Dendritic cell treated with granulocyte-macrophage colony-stimulating factor and Interleukin-4, amounts not matched to agents 40 ng/mL and 50 ng/mL, for 4 days (primary cell): ENCODE measurements around the gene WRNIP1.

ENCODE experiments used
- H3K27ac Mint-ChIP-seq: one replicate; pipeline ENCODE4 v1.8.0; 2022; ENCODE audit warnings: mild to moderate bottlenecking, mixed read lengths
- H3K27me3 Mint-ChIP-seq: one replicate; pipeline ENCODE4 v1.8.0; 2022; ENCODE audit warnings: mild to moderate bottlenecking, mixed read lengths
- H3K36me3 Mint-ChIP-seq: one replicate; pipeline ENCODE4 v1.8.0; 2022; ENCODE audit warnings: low read depth, mixed read lengths
- H3K4me1 Mint-ChIP-seq: one replicate; pipeline ENCODE4 v1.8.0; 2022; ENCODE audit warnings: low read depth, mixed read lengths
- H3K4me3 Mint-ChIP-seq: one replicate; pipeline ENCODE4 v1.8.0; 2022; ENCODE audit warnings: mild to moderate bottlenecking, moderate library complexity, mixed read lengths
- H3K9me3 Mint-ChIP-seq: one replicate; pipeline ENCODE4 v1.8.0; 2022; ENCODE audit warnings: mixed read lengths
- intact Hi-C: fragments of 100-400 bp; cut with micrococcal nuclease; formaldehyde crosslinking; loops from one replicate; pipeline ENCODE4 v1.15.0; 2022

The WRNIP1 gene

GRCh38 chr6:2733324-2733723, 31.9 kb upstream of the WRNIP1 start:
- H3K36me3 Mint-ChIP-seq: no peaks in the 10 kb centered on the region
- H3K4me3 Mint-ChIP-seq: no peak overlapping the region
- H3K4me1 Mint-ChIP-seq: peaks cover 33% of the 10 kb centered on the region
- no peaks in the 10 kb centered on the region for H3K9me3 Mint-ChIP-seq
- intact Hi-C loops: no loop called here
- H3K27me3 Mint-ChIP-seq: peaks cover 5% of the 10 kb centered on the region
- peak overlapping the region; percentile 85 for H3K27ac Mint-ChIP-seq

- H3K4me3 Mint-ChIP-seq: no peak overlapping the region
- H3K9me3 Mint-ChIP-seq: no peaks in the 10 kb centered on the region
- peaks cover 2% of the 10 kb centered on the region for H3K27me3 Mint-ChIP-seq
- H3K27ac Mint-ChIP-seq: peak overlapping the region; percentile 85
- H3K36me3 Mint-ChIP-seq: no peaks in the 10 kb centered on the region
- intact Hi-C loops: no loop called here
- H3K4me1 Mint-ChIP-seq: peaks cover 27% of the 10 kb centered on the region
Observed at GRCh38 chr6:2733736-2734480, 31.3 kb upstream of the WRNIP1 start.

GRCh38 chr6:2734488-2735166, 30.6 kb upstream of the WRNIP1 start:
- intact Hi-C loops: no loop called here
- Mint-ChIP-seq H3K27ac (peak overlapping the region; percentile 85), H3K4me3 (no peak overlapping the region), H3K9me3 (no peaks in the 10 kb centered on the region), H3K4me1 (peaks cover 23% of the 10 kb centered on the region), H3K27me3 (no peaks in the 10 kb centered on the region), H3K36me3 (no peaks in the 10 kb centered on the region)

- Mint-ChIP-seq H3K36me3 (no peaks in the 10 kb centered on the region), H3K4me1 (peaks cover 28% of the 10 kb centered on the region), H3K27ac (no peak overlapping the region), H3K4me3 (no peak overlapping the region), H3K9me3 (no peaks in the 10 kb centered on the region), H3K27me3 (no peaks in the 10 kb centered on the region)
- intact Hi-C loops: loop anchor here (1.0 kb wide), 1 partner anchor 12 kb away; the partner anchor contains the start of gene MYLK4
Observed at GRCh38 chr6:2737885-2738284, 27.3 kb upstream of the WRNIP1 start.

DNA sequence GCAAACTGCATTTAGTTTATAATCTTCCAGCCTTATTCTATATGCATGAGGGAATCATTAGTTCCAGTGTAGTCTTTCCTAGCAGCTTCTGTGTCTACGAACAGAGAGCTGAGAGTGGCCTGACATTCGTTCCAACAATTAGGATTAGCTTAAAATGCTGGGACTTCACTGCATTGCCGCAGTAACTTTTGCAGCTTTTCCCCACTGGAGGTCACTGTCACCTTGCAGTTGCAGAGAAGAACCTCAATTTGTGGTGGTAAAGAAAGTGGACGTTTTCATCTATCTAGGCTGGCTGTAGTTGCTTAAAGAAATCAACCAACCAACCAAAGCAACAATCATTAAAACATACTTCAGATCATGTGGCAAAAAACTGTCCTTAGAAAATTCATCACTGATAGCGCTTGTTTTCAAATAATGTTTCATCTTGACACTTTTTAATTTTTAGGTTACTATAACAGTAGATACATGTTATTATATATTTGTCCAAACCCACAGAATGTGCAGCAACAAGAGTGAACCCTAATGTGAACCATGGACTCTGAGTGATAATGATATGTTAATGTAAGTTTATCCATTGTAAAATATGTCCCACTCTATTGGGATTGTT, 26.7 kb upstream of the WRNIP1 start:
- no peaks in the 10 kb centered on the region for H3K9me3 Mint-ChIP-seq
- no peaks in the 10 kb centered on the region for H3K36me3 Mint-ChIP-seq
- H3K27me3 Mint-ChIP-seq: no peaks in the 10 kb centered on the region
- no peak overlapping the region for H3K27ac Mint-ChIP-seq
- H3K4me3 Mint-ChIP-seq: no peak overlapping the region
- intact Hi-C loops: loop anchor here (1.0 kb wide), 1 partner anchor 12 kb away; the partner anchor contains the start of gene MYLK4
- H3K4me1 Mint-ChIP-seq: peaks cover 22% of the 10 kb centered on the region

- no peak overlapping the region for H3K4me3 Mint-ChIP-seq
- H3K36me3 Mint-ChIP-seq: no peaks in the 10 kb centered on the region
- H3K27me3 Mint-ChIP-seq: no peaks in the 10 kb centered on the region
- no peaks in the 10 kb centered on the region for H3K9me3 Mint-ChIP-seq
- H3K27ac Mint-ChIP-seq: no peak overlapping the region
- intact Hi-C loops: no loop called here
- peaks cover 14% of the 10 kb centered on the region for H3K4me1 Mint-ChIP-seq
Observed at GRCh38 chr6:2739335-2739734, 25.9 kb upstream of the WRNIP1 start.

- no peaks in the 10 kb centered on the region for H3K27me3 Mint-ChIP-seq
- no peak overlapping the region for H3K4me3 Mint-ChIP-seq
- H3K9me3 Mint-ChIP-seq: no peaks in the 10 kb centered on the region
- intact Hi-C loops: no loop called here
- no peak overlapping the region for H3K27ac Mint-ChIP-seq
- H3K36me3 Mint-ChIP-seq: no peaks in the 10 kb centered on the region
- peaks cover 14% of the 10 kb centered on the region for H3K4me1 Mint-ChIP-seq
Observed at GRCh38 chr6:2740581-2740980, 24.6 kb upstream of the WRNIP1 start.

GRCh38 chr6:2741756-2742155, 23.4 kb upstream of the WRNIP1 start:
- Mint-ChIP-seq H3K4me1 (peaks cover 14% of the 10 kb centered on the region), H3K4me3 (no peak overlapping the region), H3K36me3 (no peaks in the 10 kb centered on the region), H3K9me3 (no peaks in the 10 kb centered on the region), H3K27me3 (no peaks in the 10 kb centered on the region), H3K27ac (no peak overlapping the region)
- intact Hi-C loops: no loop called here

GRCh38 chr6:2743280-2744208, 21.6 kb upstream of the WRNIP1 start:
- Mint-ChIP-seq H3K27ac (no peak overlapping the region), H3K4me1 (peaks cover 9% of the 10 kb centered on the region), H3K4me3 (no peak overlapping the region)

DNA sequence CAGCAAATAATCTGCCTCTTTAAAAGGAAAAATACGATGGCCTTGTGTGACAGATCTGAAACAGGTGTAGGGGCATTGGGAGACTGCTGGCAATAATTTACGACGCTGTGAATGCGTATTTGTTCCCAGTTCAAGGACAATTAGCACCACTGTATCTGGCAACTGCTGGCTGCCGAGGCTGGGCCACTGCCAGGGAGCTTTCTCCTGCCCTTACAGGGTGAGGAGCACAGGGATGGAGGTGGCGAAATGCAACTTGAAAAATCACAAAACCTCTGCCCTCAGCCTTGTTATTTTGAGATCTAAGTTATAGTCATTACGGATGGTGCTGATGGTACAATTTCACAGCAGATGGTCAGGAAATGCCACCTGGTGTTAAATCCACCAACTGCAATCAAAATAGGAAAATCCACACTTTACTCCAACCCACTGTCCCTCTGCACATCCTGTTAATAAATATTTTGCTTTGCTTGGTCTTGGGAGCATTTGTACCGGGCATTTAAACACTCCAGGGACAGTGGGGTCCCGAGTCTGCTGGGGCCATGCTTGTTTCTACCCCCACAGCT, 20.9 kb upstream of the WRNIP1 start:
- H3K9me3 Mint-ChIP-seq: no peaks in the 10 kb centered on the region
- intact Hi-C loops: no loop called here
- H3K4me3 Mint-ChIP-seq: no peak overlapping the region
- no peaks in the 10 kb centered on the region for H3K27me3 Mint-ChIP-seq
- H3K27ac Mint-ChIP-seq: no peak overlapping the region
- no peaks in the 10 kb centered on the region for H3K36me3 Mint-ChIP-seq
- peaks cover 9% of the 10 kb centered on the region for H3K4me1 Mint-ChIP-seq

More at GRCh38 chr6:2743280-2744208, 21.6 kb upstream of the WRNIP1 start:
- no peaks in the 10 kb centered on the region for H3K9me3 Mint-ChIP-seq
- intact Hi-C loops: no loop called here
- no peaks in the 10 kb centered on the region for H3K36me3 Mint-ChIP-seq
- H3K27me3 Mint-ChIP-seq: no peaks in the 10 kb centered on the region

DNA sequence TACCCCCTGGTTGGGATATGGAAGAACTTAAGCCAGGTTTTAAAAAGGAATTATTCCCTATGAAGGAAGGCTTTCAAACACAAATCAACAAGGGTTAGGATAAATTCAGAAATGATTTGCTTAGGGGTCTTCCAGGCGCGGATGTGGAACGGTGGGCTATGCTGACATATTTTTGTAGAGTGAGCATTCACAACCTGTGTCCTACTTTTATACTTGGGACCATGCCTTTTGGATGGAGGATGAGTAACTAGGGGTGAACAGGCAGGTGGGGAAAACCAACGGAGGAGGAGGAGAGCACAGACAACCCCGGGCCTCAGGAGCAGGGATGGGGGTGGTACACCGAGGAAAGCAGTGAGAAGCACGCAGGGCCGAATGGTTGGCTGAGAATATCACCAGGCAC, 20.4 kb upstream of the WRNIP1 start:
- intact Hi-C loops: no loop called here
- Mint-ChIP-seq H3K27me3 (no peaks in the 10 kb centered on the region), H3K4me1 (peaks cover 9% of the 10 kb centered on the region), H3K27ac (no peak overlapping the region), H3K9me3 (no peaks in the 10 kb centered on the region), H3K36me3 (no peaks in the 10 kb centered on the region), H3K4me3 (no peak overlapping the region)

GRCh38 chr6:2745246-2745645, 19.9 kb upstream of the WRNIP1 start:
- intact Hi-C loops: no loop called here
- Mint-ChIP-seq H3K36me3 (no peaks in the 10 kb centered on the region), H3K27me3 (no peaks in the 10 kb centered on the region), H3K9me3 (no peaks in the 10 kb centered on the region), H3K4me1 (peaks cover 5% of the 10 kb centered on the region), H3K4me3 (no peak overlapping the region), H3K27ac (no peak overlapping the region)

DNA sequence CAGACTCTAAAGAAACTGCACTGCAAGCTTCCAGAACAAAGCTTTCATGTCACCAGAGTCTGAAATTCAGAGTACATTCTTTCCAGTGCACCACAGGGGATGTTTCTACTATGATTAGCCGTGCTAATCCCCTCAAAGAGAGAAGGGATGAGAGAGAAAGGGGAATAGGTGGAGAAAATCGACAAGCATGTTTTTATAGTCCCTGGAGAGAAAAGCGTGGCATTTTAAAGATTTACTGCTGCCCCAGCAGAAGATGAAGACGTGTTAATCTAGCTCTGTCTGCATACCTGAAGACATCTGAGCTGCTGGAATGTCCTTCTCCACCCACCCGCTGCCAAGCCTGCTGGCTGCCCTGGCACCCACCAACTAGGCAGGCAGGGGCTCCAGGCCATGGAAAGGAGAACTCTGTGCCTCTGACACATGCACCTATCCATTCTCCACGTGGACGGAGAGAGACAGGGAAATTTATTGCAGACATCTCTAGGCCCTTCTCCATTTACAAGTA, 18.6 kb upstream of the WRNIP1 start:
- Mint-ChIP-seq H3K36me3 (no peaks in the 10 kb centered on the region), H3K27ac (no peak overlapping the region), H3K27me3 (peaks cover 5% of the 10 kb centered on the region), H3K4me1 (no peaks in the 10 kb centered on the region), H3K4me3 (no peak overlapping the region), H3K9me3 (no peaks in the 10 kb centered on the region)
- intact Hi-C loops: no loop called here
